ENCODE results near the gene PRR15L. TPM values are rescaled to one million over a fixed set of nuclear protein-coding genes. Genes with fewer than 3 reads are reported as not detected.

PRR15L gene
- total RNA-seq, 1 experiment from 2014 or later = 0.18 TPM

DNA sequence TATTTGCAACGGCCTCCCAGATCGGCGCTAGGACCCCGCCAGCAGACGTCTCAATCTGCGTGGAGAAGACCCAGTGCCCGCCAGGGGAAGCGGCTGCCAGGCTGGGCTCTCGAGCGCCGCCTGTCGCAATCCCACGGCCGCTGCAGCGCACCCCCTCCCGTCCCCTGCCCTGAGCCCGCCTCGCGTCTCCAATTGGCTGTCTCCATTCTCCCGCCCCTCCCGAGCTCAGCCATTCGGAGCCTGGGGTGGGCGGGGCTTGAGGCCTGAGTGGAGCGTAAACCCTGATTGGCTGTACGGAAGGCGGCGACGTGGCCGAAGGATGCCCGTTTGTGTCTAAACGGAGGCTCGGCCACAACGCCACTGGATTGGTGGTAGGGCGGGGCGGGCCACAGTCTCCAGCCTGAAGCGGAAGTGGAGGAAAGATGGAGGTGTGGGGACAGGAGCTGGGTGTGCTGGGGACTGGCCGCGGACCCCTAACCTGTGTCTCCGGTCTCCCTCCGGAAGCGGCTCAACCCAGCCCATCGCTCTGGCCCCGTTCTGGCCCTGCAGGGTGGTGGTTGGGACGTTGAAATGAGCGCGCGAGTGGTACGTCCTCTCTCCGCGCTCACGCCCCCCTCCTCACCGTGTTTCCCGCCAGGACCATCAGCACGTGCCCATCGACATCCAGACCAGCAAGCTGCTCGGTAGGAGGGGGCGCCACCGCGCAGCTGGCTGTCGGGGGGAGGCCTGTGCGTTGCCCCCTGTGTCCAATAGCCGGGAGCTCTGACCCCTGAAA lies 13.2 kb upstream of the PRR15L start, which contains the start of gene CDK5RAP3:
Gene CDK5RAP3, plus strand, starts transcription at position 389 of the 775 bp plus-strand sequence. Its CDS starts 34 bp downstream, at position 423.
- in situ Hi-C loops (cut with HindIII; ENCODE audit: low pct_unique_long_range_greater_than_20kb, low sequenced_read_pairs) = no loop called here
- H3K4me1 ChIP-seq (ENCODE audit: control insufficient read depth, insufficient read depth, low read length) = peaks cover 20% of the 10 kb centered on the region
- intact Hi-C loops (cut with micrococcal nuclease; ENCODE audit: unreplicated experiment) = loop anchor here (5.0 kb wide), 1 partner anchor 129 kb away; the partner anchor contains the start of gene SCRN2

DNA sequence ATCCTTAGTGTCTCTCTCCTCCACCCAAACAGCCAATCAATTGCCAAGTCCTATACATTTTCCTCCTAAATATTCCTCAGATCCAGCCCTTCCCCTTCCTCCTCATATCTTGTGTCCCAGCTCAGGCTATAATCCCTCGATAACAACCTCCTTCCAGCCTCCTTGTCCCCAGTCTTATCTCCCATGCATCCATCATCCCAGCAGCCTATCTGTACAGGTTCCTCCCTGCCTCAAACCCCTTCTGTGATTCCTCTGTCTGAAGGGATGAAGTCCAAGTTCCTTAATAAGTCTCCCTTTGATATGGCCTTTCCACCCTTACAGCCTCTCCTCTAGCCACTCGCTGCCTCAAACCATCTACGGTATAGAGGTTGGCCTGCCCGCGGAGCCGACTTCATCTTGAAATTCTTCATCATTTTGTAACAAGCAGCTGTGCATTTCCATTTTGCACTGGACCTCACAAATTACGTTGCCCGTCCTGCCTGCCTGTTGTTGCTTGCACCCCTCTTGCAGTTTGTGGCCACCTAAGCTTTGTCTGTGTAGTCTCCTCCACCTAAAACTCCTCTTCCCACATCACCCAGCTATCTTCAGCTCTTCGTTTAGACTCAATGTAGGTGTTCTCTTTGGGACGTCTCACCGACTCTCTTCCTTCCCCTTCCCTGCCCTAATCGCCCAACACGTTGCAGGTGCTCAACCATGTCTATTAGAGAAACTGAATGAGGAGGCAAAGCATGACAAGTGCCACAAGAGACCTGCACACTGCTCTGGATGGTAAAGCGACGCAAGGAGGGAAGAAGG lies 12.4 kb upstream of the PRR15L start:
- peaks cover 20% of the 10 kb centered on the region for H3K4me1 ChIP-seq (ENCODE audit: control insufficient read depth, insufficient read depth, low read length)
- ATAC-seq = no peak

More for the DNA sequence above, 13.2 kb upstream of the PRR15L start, which contains the start of gene CDK5RAP3:
- ATAC-seq = peak; percentile 97
- CTCF ChIA-PET = interaction anchor here (0.6 to 2.2 kb wide), 18 partner anchors 10 to 104 kb away, joined by 3 to 22 read pairs (median 5); partner anchors contain the start of genes NFE2L1, PNPO and PRR15L
- BruUV-seq (replicated peaks) = TSS peak; percentile 90
- POLR2A ChIA-PET = interaction anchor here (0.5 to 1.0 kb wide), 11 partner anchors 16 to 814 kb away, joined by 3 to 15 read pairs (median 4); no protein-coding TSS in a partner anchor
- Histone ChIP-seq H3K9me3 (ENCODE audit: control insufficient read depth, insufficient read depth, low read depth, low read length) (no peaks in the 10 kb centered on the region), H3K27me3 (ENCODE audit: control insufficient read depth, insufficient read depth, low read length) (no peaks in the 10 kb centered on the region), H3K27ac (ENCODE audit: low read length) (peak within 1 kb of the TSS; percentile 87), H3K36me3 (ENCODE audit: control insufficient read depth, insufficient read depth, low read length) (no peaks in the 10 kb centered on the region; the same call in 1 of the 2 replicates), H3K4me3 (ENCODE audit: low read depth in 2 of 2, low read length in 2 of 2) (peak within 1 kb of the TSS; percentile 84 to 90)
- DNase-seq (ENCODE audit: low read depth, low spot score) = peak; percentile 90
- no peak for TF ChIP-seq TCF7L2 (IDR thresholded peaks at IDR 0.05; ENCODE audit: low read depth, low read length)
- peak; percentile 95 for TF ChIP-seq POLR2AphosphoS5 (IDR thresholded peaks at IDR 0.05; ENCODE audit: low read depth, low read length)
- TF ChIP-seq SIN3A (IDR thresholded peaks at IDR 0.05; ENCODE audit: borderline replicate concordance, insufficient read depth, low read depth, low read length) = peak; percentile 91
- TF ChIP-seq, protein P1, sequence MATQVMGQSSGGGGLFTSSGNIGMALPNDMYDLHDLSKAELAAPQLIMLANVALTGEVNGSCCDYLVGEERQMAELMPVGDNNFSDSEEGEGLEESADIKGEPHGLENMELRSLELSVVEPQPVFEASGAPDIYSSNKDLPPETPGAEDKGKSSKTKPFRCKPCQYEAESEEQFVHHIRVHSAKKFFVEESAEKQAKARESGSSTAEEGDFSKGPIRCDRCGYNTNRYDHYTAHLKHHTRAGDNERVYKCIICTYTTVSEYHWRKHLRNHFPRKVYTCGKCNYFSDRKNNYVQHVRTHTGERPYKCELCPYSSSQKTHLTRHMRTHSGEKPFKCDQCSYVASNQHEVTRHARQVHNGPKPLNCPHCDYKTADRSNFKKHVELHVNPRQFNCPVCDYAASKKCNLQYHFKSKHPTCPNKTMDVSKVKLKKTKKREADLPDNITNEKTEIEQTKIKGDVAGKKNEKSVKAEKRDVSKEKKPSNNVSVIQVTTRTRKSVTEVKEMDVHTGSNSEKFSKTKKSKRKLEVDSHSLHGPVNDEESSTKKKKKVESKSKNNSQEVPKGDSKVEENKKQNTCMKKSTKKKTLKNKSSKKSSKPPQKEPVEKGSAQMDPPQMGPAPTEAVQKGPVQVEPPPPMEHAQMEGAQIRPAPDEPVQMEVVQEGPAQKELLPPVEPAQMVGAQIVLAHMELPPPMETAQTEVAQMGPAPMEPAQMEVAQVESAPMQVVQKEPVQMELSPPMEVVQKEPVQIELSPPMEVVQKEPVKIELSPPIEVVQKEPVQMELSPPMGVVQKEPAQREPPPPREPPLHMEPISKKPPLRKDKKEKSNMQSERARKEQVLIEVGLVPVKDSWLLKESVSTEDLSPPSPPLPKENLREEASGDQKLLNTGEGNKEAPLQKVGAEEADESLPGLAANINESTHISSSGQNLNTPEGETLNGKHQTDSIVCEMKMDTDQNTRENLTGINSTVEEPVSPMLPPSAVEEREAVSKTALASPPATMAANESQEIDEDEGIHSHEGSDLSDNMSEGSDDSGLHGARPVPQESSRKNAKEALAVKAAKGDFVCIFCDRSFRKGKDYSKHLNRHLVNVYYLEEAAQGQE (IDR thresholded peaks at IDR 0.05; ENCODE audit: insufficient read depth in 1 of 2, low read depth in 2 of 2, low read length in 1 of 2) = peak in 1 of 2 experiments; percentile 5; a peak in 1 of 4 replicates
- TF ChIP-seq, protein P2, sequence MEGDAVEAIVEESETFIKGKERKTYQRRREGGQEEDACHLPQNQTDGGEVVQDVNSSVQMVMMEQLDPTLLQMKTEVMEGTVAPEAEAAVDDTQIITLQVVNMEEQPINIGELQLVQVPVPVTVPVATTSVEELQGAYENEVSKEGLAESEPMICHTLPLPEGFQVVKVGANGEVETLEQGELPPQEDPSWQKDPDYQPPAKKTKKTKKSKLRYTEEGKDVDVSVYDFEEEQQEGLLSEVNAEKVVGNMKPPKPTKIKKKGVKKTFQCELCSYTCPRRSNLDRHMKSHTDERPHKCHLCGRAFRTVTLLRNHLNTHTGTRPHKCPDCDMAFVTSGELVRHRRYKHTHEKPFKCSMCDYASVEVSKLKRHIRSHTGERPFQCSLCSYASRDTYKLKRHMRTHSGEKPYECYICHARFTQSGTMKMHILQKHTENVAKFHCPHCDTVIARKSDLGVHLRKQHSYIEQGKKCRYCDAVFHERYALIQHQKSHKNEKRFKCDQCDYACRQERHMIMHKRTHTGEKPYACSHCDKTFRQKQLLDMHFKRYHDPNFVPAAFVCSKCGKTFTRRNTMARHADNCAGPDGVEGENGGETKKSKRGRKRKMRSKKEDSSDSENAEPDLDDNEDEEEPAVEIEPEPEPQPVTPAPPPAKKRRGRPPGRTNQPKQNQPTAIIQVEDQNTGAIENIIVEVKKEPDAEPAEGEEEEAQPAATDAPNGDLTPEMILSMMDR (IDR thresholded peaks at IDR 0.05) = peak; percentile 100

More for the DNA sequence above, 12.4 kb upstream of the PRR15L start:
- in situ Hi-C loops (cut with HindIII; ENCODE audit: low pct_unique_long_range_greater_than_20kb, low sequenced_read_pairs) = no loop called here
- no TSS peak for BruUV-seq (replicated peaks)
- Histone ChIP-seq H3K27me3 (ENCODE audit: control insufficient read depth, insufficient read depth, low read length) (no peaks in the 10 kb centered on the region), H3K9me3 (ENCODE audit: control insufficient read depth, insufficient read depth, low read depth, low read length) (no peaks in the 10 kb centered on the region), H3K27ac (ENCODE audit: low read length) (peak overlapping the region; percentile 82), H3K4me3 (ENCODE audit: low read depth in 2 of 2, low read length in 2 of 2) (peak overlapping the region; percentile 65 to 84), H3K36me3 (ENCODE audit: control insufficient read depth, insufficient read depth, low read length) (no peaks in the 10 kb centered on the region; the same call in 1 of the 2 replicates)
- TF ChIP-seq, protein P2 (IDR thresholded peaks at IDR 0.05) = no peak
- CTCF ChIA-PET = interaction anchor here (0.6 to 2.2 kb wide), 14 partner anchors 9 to 81 kb away, joined by 3 to 22 read pairs (median 6); partner anchors contain the start of genes NFE2L1 and PRR15L
- intact Hi-C loops (cut with micrococcal nuclease; ENCODE audit: unreplicated experiment) = loop anchor here (5.0 kb wide), 1 partner anchor 128 kb away; the partner anchor contains the start of gene SCRN2
- POLR2A ChIA-PET = interaction anchor here (0.6 to 1.0 kb wide), 6 partner anchors 15 to 422 kb away, joined by 3 to 14 read pairs (median 4); no protein-coding TSS in a partner anchor
- no peak for DNase-seq (ENCODE audit: low read depth, low spot score)

All from Panc1 (cell line).